Activated CD4-positive, alpha-beta T cell treated with anti-CD3 and anti-CD28 coated beads, Interleukin-10, Interleukin-2, amounts not matched to agents 100 ng/mL and 50 ng/mL, durations not matched to agents 16 hours and 8 hours (primary cell): ENCODE measurements around the gene GRIK3.

Experiments
- DNase-seq: peaks from one replicate; pipeline ENCODE4 v3.0.0-alpha.2; 2020

The GRIK3 gene

GRCh38 chr1:37010011-37010410 is 24.3 kb downstream of the GRIK3 start:
- no peak for DNase-seq

DNA sequence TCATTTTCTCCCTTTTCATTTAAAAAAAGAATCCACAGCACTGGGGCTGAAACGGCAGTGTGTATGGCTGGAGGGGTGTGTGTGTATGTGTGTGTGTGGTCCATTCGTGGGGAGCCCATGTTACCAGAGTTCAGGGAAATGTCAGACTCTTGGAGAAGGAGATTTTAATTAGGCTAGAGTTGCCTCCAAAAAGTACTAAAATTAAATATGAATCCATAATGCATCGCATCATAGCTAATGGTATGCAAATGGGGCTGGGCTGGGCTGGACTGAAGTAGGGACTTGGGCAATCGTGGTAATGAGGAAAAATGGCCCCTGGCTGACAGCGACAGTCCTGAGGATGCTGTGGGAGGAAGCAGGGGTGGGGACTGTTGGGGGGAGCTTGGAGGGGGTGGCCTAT is 24.8 kb downstream of the GRIK3 start:
- no peak for DNase-seq

DNA sequence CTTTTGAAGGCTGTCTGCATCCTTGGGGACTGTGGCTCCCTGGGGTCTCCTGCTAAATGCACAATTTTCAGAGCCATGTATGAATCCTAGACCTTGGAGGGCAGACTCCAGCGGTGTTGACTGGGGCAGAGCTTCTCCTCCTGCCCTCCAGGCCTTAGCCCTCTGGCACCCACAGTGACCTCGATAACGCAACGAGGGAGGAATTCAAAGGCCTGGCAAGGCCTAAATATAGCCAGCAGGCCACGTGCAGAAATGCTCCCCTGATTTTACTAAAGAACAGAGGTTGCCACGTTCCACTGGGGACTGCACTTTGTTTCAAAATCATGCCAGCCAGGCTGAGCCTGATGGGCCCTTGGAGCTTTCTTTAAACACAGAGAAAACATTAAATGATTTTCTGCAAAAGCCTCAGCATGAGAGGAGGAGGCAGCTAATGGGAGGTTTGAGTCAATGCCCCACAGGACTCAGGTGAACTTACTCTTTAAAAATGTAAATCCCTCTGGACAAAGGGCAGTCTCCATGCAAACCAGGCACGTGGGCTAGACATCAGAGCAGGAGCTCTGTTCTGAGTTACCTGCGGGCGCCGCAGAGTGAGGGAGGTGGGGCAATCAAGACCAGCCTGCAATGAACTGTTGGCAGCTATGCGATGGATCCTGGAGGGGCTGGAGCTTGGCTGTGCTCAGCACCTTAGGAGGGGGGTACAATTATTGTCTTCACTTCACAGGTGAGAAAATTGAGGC is 28.0 kb downstream of the GRIK3 start:
- DNase-seq = no peak

DNA sequence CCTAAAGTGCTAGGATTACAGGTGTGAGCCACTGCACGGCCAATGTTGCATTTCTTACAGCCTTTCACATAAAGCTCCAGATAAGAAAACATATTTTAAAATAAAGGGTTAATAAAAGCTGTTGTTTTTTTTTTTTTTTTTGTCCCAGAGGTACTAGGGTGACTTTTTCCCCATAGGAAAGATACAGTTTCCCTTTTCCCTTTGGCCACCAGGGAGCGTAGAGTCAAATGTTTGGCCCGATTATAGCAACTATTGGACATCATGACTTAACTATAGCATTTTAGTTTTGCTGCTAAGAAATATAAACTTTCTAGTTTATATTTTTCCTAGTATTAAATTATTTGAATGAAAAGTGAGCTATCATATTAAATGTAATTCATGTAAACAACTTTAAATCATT is 31.4 kb downstream of the GRIK3 start:
- DNase-seq = no peak

DNA sequence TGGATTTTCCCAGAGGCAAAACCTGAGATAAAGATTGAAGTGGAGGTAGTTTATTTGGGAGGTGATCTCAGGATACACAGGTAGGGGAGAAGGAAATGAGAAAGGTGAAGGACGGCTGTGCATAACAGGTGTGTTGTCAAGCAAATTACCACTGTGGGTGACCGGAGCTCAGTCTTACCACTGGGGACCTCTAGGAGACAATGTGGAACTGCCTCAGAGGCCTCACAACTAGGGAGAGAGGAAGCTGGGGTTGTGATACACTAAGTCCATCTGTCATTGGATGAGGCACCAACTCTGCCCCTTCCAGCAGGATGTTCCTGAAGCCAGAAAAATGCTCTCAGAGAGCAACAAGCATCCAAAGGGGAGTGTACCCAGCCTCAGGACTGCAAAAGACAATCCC is 32.6 kb downstream of the GRIK3 start:
- no peak for DNase-seq

GRCh38 chr1:36996106-36996505 is 38.2 kb downstream of the GRIK3 start:
- no peak for DNase-seq

DNA sequence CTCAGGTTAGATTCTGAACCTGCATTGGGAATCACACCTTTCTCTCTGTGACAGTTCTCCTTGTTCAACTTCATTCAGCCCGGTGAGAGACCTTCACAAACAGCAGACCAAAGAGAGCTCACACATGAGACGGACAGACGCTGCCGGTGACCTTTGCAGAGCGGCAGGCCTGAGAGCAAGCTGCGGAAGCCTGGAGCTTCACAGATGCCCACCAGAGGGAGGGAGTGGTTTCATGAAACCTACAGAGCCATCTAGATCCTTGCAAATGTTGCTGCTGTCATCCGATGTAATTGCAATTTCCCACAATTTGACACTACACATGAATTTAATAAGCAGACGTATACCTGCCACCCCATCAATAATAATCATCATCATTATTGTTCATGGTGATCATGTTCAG is 39.4 kb downstream of the GRIK3 start:
- DNase-seq = no peak

GRCh38 chr1:36994294-36994693 is 40.0 kb downstream of the GRIK3 start:
- no peak for DNase-seq

- DNase-seq = no peak
Measured at GRCh38 chr1:36992139-36992943, 42.0 kb downstream of the GRIK3 start.

- DNase-seq = no peak
Measured at GRCh38 chr1:36991551-36991950, 42.8 kb downstream of the GRIK3 start.

DNA sequence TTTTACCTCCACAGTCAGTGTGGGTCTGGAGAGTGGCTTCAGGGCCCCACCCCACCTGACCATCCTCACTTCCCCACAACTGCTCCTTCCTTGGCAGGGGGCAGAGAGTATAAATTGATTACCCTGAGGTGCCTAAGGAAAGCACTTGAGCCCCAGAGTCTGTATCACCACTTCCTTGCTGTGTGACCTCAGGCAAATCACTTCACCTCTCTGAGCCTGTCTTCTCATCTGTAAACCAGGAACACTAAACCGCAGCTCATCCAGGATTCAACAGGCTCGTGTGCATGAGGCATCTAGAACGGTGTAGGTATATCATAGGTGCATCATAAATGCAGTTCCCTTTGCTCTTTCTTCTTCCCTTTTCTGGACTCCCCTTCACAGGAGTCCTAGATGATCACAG is 43.4 kb downstream of the GRIK3 start:
- no peak for DNase-seq

GRCh38 chr1:36989241-36989640 is 45.1 kb downstream of the GRIK3 start:
- no peak for DNase-seq

- no peak for DNase-seq
Measured at GRCh38 chr1:36988741-36989193, 45.5 kb downstream of the GRIK3 start.

DNA sequence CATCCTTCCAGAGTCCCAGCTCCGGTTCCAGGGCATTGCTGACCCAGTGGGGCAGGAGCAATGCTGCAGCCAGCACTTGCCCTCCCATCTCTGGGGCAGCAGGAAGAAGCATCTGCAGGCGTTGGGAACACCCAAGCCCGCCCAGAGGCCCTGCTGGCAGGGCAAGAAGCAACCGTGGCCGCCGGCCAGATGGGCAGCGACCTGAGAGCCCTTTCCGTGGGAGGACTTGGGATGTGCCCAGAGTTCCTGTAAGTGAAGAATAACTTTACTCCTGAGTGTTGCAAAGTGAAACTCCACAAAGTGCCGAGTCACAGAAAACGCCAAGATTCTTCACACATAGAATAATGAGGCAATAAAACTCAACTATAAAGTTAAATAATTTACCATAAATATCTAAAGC is 46.0 kb downstream of the GRIK3 start:
- DNase-seq = no peak

GRCh38 chr1:36987276-36987675 is 47.0 kb downstream of the GRIK3 start:
- no peak for DNase-seq

GRCh38 chr1:36986241-36986985 is 47.9 kb downstream of the GRIK3 start:
- DNase-seq = no peak

GRCh38 chr1:36984675-36985074 is 49.6 kb downstream of the GRIK3 start:
- no peak for DNase-seq

GRCh38 chr1:36984026-36984425 is 50.3 kb downstream of the GRIK3 start:
- DNase-seq = no peak

GRCh38 chr1:36982709-36983108 is 51.6 kb downstream of the GRIK3 start:
- DNase-seq = no peak

DNA sequence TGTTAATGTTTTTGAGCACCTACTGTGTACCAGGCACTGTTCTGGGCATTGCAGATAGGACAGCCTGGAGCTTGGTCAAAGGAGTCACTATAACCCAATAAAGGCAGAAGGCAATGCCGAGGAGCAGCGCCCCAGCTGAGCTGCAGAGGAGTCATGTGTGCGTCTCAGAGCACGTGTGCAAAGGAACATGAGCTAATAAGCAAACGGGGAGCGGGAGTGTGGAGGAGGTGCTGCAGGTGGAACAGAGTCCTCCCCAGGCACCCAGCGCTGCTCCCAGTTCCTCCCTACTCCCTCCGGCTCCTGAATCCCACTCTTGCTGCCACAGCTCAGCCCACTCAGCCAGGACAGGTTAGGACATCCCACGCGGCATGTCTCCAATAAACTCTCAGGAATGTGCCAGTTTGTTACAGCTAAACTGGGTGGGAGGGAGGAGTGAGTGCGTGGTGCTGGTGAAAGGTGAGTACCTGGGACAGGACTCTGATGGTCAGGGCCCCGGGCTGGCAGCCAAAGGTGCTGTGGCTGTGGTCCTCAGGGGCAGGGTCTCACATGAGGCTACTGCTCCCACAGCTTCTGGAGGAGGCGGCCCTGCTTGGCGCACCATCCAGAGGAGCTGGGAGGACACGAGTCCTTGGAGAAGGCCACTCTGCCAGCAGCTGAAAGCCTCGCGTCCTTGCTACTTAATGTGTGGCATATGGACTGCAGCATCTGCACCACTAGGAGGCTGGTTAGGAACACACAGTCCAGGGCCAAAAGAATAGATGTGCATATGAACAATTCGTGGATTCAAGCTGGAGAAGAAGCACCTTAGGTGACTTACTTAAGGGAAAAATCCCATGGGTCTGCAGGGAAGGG is 52.3 kb downstream of the GRIK3 start:
- no peak for DNase-seq

- DNase-seq = no peak
Measured at GRCh38 chr1:36981126-36981525, 53.2 kb downstream of the GRIK3 start.

- no peak for DNase-seq
Measured at GRCh38 chr1:36977731-36978406, 56.4 kb downstream of the GRIK3 start.
